ENCODE results near the gene MORN5.

- no peak for TF ChIP-seq GATA2 (IDR thresholded peaks at IDR 0.05; ENCODE audit: low read depth, low read length)
- no peak for TF ChIP-seq GATA3 (IDR thresholded peaks at IDR 0.05; ENCODE audit: low read depth, low read length)
Observed at GRCh38 chr9:122204491-122204890, 44.8 kb downstream of the MORN5 start.

All from SH-SY5Y (cell line).